CD14-positive monocyte (primary cell): ENCODE data around the gene RASGEF1B. TPM values are rescaled to one million over a fixed set of nuclear protein-coding genes. Genes with fewer than 3 reads are reported as not detected.

Experiments
- DNase-seq, 3 donors: peaks; one replicate each; pipeline ENCODE4 v3.0.0-alpha.2; 2011 to 2022
- H2AFZ ChIP-seq: 2 replicates; pipeline ENCODE4 v1.6.0; 2012; ENCODE audit warnings: mild to moderate bottlenecking, low read depth, low read length, inconsistent platforms; ENCODE audit not compliant: insufficient read depth, poor library complexity, severe bottlenecking
- H3K27ac ChIP-seq, 2 donors: 1 replicate in 1 of 2; 2 replicates in 1 of 2; pipeline ENCODE4 v1.5.1; 2012 to 2013; ENCODE audit warnings: low read length in 2 of 2, control low read depth in 1 of 2, inconsistent platforms in 1 of 2, low read depth in 1 of 2, mild to moderate bottlenecking in 1 of 2
- H3K27me3 ChIP-seq, 2 donors: one replicate each; pipeline versions ENCODE4 v1.6.0 to v1.6.1; 2011 to 2013; ENCODE audit warnings: low read length in 2 of 2; ENCODE audit not compliant: control insufficient read depth in 2 of 2, insufficient read depth in 2 of 2
- H3K36me3 ChIP-seq, 2 donors: replicated peaks in 1 of 2; 1 replicate in 1 of 2; 2 replicates in 1 of 2; pipeline versions ENCODE4 v1.5.1 to v1.6.1; 2012 to 2013; ENCODE audit warnings: low read length in 2 of 2, control low read depth in 1 of 2, inconsistent platforms in 1 of 2, mild to moderate bottlenecking in 1 of 2; ENCODE audit not compliant: insufficient read depth in 2 of 2, control insufficient read depth in 1 of 2
- H3K4me1 ChIP-seq, 2 donors: 1 replicate in 1 of 2; 2 replicates in 1 of 2; pipeline versions ENCODE4 v1.5.1 to v1.6.1; 2012 to 2013; ENCODE audit warnings: low read length in 2 of 2, control low read depth in 1 of 2, inconsistent platforms in 1 of 2, mild to moderate bottlenecking in 1 of 2, moderate library complexity in 1 of 2; ENCODE audit not compliant: insufficient read depth in 2 of 2, control insufficient read depth in 1 of 2
- H3K4me2 ChIP-seq: replicated peaks from 2 replicates; pipeline ENCODE3; 2012; ENCODE audit warnings: low read length, moderate library complexity, mild to moderate bottlenecking; ENCODE audit not compliant: poor library complexity, severe bottlenecking; ENCODE audit errors: extremely low read depth
- H3K4me3 ChIP-seq, 3 experiments: fragments of 200-600 bp in 1 of 3; sonication (generic) in 1 of 3; replicated peaks in 1 of 3; 1 replicate in 2 of 3; 2 replicates in 1 of 3; pipeline ENCODE4 v1.5.1; 2011 to 2013; ENCODE audit warnings: low read length in 3 of 3, mild to moderate bottlenecking in 3 of 3, control low read depth in 2 of 3, low read depth in 2 of 3, inconsistent platforms in 1 of 3, moderate library complexity in 1 of 3
- H3K79me2 ChIP-seq: 2 replicates; pipeline ENCODE4 v1.6.0; 2012; ENCODE audit warnings: mild to moderate bottlenecking, control low read depth, inconsistent platforms, low read length, moderate library complexity; ENCODE audit not compliant: insufficient read depth
- H3K9ac ChIP-seq: 2 replicates; pipeline ENCODE4 v1.6.0; 2017; ENCODE audit warnings: low read length, mild to moderate bottlenecking; ENCODE audit not compliant: insufficient read depth, poor library complexity, severe bottlenecking
- H3K9me3 ChIP-seq, 2 donors: replicated peaks in 1 of 2; 1 replicate in 1 of 2; 2 replicates in 1 of 2; pipeline versions ENCODE4 v1.5.1 to v1.6.1; 2012 to 2013; ENCODE audit warnings: low read length in 2 of 2, control low read depth in 1 of 2; ENCODE audit not compliant: control insufficient read depth in 1 of 2, insufficient read depth in 1 of 2
- H4K20me1 ChIP-seq: 2 replicates; pipeline ENCODE4 v1.6.0; 2012; ENCODE audit warnings: mild to moderate bottlenecking, low read length, control low read depth, moderate library complexity; ENCODE audit not compliant: insufficient read depth
- H3K27ac Mint-ChIP-seq, 7 donors: one replicate each; pipeline ENCODE4 v1.8.0; 2020; ENCODE audit warnings: mild to moderate bottlenecking in 7 of 7, mixed read lengths in 7 of 7, moderate library complexity in 6 of 7, inconsistent platforms in 2 of 7
- H3K27me3 Mint-ChIP-seq, 3 donors: one replicate each; pipeline ENCODE4 v1.8.0; 2021 to 2022; ENCODE audit warnings: low read depth in 3 of 3, mild to moderate bottlenecking in 3 of 3, mixed read lengths in 3 of 3, moderate library complexity in 3 of 3, inconsistent platforms in 1 of 3
- H3K36me3 Mint-ChIP-seq, 2 donors: one replicate each; pipeline ENCODE4 v1.8.0; 2020; ENCODE audit warnings: mixed read lengths in 2 of 2, inconsistent platforms in 1 of 2, mild to moderate bottlenecking in 1 of 2
- H3K4me1 Mint-ChIP-seq: one replicate; pipeline ENCODE4 v1.8.0; 2020; ENCODE audit warnings: mild to moderate bottlenecking, mixed read lengths
- H3K4me3 Mint-ChIP-seq, 2 donors: one replicate each; pipeline ENCODE4 v1.8.0; 2020; ENCODE audit warnings: mild to moderate bottlenecking in 2 of 2, mixed read lengths in 2 of 2, moderate library complexity in 1 of 2
- H3K9me3 Mint-ChIP-seq, 7 donors: one replicate each; pipeline ENCODE4 v1.8.0; 2020 to 2022; ENCODE audit warnings: mixed read lengths in 7 of 7, mild to moderate bottlenecking in 6 of 7, moderate library complexity in 6 of 7, inconsistent platforms in 2 of 7
- WGBS: methylation state at CpG from one replicate; pipeline ENCODE4 v1.1.5; 2013; ENCODE audit warnings: missing lambda C conversion rate; ENCODE audit not compliant: insufficient coverage; 5-methylcytosine and 5-hydroxymethylcytosine counted together
- intact Hi-C, 2 donors: fragments of 100-400 bp; cut with micrococcal nuclease; formaldehyde crosslinking; loops; one replicate each; pipeline versions ENCODE4 v1.15.0 to v1.15.1; 2023
- polyA plus RNA-seq, 3 donors: library from polyadenylated mRNA; depleted of rRNA in 1 of 3; unstranded in 2 of 3; stranded (reverse) in 1 of 3; fragments of 300-500 nt in 2 of 3; fragments of >200 nt in 1 of 3; fragmentation: Illumina TruSeq in 2 of 3; gene quantifications; 1 replicate in 2 of 3; 2 replicates in 1 of 3; pipeline ENCODE4 v1.2.3, GENCODE V29; 2012 to 2021
- TF ChIP-seq, protein P1 (sequence below): fragments of 200-600 bp; IDR thresholded peaks from one replicate; pipeline ENCODE4 v1.8.0; 2022; ENCODE audit warnings: antibody characterized with exemption, mild to moderate bottlenecking

RASGEF1B gene
- polyA plus RNA-seq, 3 donors = 20.3 to 76.9 (median 36.6) TPM

DNA sequence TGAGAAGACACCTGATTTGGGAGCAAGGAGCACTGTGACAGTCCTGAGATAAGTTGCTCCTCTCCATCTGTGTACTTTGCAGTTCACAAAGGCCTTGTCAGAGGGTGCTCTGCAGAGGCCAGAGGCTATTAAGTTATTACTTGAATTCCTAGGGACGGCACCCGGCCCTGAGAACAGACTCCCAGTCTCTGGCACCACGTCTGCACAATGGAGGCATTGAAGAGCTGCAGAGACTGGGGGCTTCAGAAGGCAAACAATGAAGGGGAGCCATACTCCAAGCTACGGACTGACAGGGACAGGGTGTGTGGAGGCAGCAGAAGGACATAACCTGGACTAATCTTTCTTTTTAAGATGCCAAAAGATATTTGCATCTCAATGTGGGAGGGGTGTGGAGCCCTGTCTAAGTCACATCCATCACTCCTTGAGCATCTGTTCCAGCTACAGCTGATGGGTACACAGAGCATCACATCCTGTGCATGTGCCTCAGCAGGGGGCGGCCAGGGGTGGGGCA is 11.5 kb downstream of the RASGEF1B start:
- Histone ChIP-seq H3K9ac (no peak overlapping the region), H3K27me3 (no peaks in the 10 kb centered on the region), H3K4me3 (no peak overlapping the region), H3K79me2 (no peaks in the 10 kb centered on the region), H4K20me1 (peaks cover 96% of the 10 kb centered on the region), H3K4me2 (no peak overlapping the region), H2AFZ (no peak overlapping the region), H3K36me3 (peaks cover 0 to 30% of the 10 kb centered on the region in 2 donors), H3K9me3 (no peaks in the 10 kb centered on the region), H3K27ac (no peak overlapping the region), H3K4me1 (peaks cover 3 to 5% of the 10 kb centered on the region in 2 donors)
- Mint-ChIP-seq H3K9me3 (no peaks in the 10 kb centered on the region), H3K4me1 (peaks cover 8% of the 10 kb centered on the region), H3K27me3 (peaks cover 0 to 3% (median 0%) of the 10 kb centered on the region in 3 donors), H3K27ac (peak overlapping the region in 1 of 7 donors; percentile 23), H3K4me3 (no peak overlapping the region), H3K36me3 (peaks cover 32 to 41% of the 10 kb centered on the region in 2 donors)
- no peak for DNase-seq
- WGBS = 81% methylated on average over 4 of the region's 5 CpGs
- TF ChIP-seq, protein P1, sequence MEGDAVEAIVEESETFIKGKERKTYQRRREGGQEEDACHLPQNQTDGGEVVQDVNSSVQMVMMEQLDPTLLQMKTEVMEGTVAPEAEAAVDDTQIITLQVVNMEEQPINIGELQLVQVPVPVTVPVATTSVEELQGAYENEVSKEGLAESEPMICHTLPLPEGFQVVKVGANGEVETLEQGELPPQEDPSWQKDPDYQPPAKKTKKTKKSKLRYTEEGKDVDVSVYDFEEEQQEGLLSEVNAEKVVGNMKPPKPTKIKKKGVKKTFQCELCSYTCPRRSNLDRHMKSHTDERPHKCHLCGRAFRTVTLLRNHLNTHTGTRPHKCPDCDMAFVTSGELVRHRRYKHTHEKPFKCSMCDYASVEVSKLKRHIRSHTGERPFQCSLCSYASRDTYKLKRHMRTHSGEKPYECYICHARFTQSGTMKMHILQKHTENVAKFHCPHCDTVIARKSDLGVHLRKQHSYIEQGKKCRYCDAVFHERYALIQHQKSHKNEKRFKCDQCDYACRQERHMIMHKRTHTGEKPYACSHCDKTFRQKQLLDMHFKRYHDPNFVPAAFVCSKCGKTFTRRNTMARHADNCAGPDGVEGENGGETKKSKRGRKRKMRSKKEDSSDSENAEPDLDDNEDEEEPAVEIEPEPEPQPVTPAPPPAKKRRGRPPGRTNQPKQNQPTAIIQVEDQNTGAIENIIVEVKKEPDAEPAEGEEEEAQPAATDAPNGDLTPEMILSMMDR = no peak
- intact Hi-C loops = loop anchor here (5.0 kb wide), 2 partner anchors 53 to 387 kb away; no protein-coding TSS in a partner anchor

DNA sequence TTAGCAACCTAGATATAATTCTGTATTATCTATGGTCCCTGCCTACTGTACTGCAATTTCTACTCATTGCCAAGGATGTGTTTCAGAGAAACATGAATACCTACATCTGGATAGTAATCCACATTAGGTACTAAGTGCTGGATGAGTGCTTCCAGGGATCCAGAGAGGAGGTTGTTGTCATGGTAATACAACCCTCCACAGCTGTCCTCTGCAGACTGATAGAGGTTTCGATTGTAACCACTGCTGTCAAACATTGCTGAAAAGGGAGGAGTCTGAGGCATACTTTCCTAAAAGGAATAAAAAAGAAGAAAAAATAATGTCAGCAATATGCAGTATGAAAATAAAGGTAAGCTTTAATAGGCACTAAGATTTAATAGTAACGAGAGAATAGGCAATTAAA is 12.5 kb downstream of the RASGEF1B start:
- Histone ChIP-seq H2AFZ (no peak overlapping the region), H3K9ac (no peak overlapping the region), H4K20me1 (peaks cover 93% of the 10 kb centered on the region), H3K36me3 (peaks cover 0 to 32% of the 10 kb centered on the region in 2 donors), H3K27ac (no peak overlapping the region), H3K4me2 (no peak overlapping the region), H3K4me3 (no peak overlapping the region), H3K79me2 (no peaks in the 10 kb centered on the region), H3K9me3 (no peaks in the 10 kb centered on the region), H3K27me3 (no peaks in the 10 kb centered on the region), H3K4me1 (peaks cover 11 to 15% of the 10 kb centered on the region in 2 donors)
- peaks cover 0 to 4% (median 3%) of the 10 kb centered on the region in 3 donors for H3K27me3 Mint-ChIP-seq
- no peaks in the 10 kb centered on the region for H3K9me3 Mint-ChIP-seq
- peaks cover 39 to 47% of the 10 kb centered on the region in 2 donors for H3K36me3 Mint-ChIP-seq
- TF ChIP-seq, protein P1 = no peak
- intact Hi-C loops = no loop called here
- peaks cover 18% of the 10 kb centered on the region for H3K4me1 Mint-ChIP-seq
- DNase-seq = no peak
- no peak overlapping the region for H3K4me3 Mint-ChIP-seq
- no peak overlapping the region for H3K27ac Mint-ChIP-seq
- WGBS = no CpG with 5 or more reads among the region's 2 CpGs
